ENCODE data around the gene PUDP.
"Not testable (repeated sequence)": the region's sequence is repeated elsewhere in the genome, so short reads cannot be mapped to it uniquely, and the experiment has no call there.

PUDP gene

DNA sequence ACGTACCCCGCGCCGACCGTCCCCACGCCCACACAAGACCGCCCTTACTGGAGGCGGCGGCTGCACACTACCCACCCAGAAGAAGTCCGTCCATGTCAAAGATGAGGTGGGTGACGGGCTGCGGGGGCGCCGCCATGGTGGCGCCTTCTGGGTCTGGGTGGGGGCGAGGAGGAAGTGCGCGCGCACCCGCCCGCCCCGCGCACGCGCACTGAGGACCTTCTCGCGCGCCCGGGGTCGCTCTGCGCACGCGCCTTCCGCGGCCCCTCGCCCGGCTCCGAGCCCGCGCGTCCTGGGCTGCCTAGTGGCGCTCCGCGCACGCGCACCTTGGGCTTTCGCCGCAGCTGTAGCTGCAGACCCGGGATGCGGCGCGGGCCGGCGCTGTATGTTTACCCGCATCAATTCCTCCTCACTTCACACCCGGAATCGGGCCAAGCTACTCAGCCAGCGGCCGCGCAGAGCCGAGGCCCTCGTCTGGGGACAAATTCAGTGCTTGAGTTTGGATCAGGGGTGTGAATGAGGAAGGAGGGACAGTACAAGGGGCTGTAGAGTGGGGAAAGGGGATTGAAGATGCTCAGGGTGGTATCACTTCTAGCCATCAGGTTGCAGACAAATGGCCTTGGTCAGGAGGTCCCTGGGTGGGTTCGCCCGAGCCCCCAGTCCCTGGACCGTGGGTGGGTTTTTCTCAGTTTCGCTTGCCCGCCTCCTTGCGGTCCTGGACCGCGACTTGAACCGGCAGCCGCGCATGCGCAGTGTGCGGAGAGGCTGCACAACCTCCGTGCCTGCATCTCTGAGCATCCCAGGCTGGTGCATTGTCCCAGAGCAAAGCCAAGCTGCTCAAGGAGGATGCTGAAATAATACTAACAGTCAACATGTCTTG is at the start of gene PUDP:
TSS of gene PUDP (minus strand) at position 176 of the 877 bp plus-strand sequence. CDS start at position 136, 40 bp downstream.
- peak; percentile 77 for DNase-seq

DNA sequence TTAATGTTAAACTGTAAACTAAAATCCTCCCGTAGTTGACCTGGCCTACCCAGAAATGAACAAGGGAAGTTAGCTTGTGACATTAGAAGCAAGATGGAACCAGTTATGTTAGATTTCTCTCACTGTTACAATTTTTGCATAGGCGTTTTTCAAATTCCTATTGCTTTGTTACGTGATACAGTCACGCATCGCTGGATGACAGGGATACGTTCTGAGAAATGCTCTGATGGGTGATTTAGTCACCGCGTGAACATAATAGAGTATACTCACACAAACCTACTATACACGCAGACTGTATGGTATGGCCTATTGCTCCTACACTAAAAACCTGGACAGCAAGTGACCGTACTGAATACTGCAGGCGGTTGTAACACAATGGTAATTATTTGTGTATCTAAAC is 46.7 kb upstream of the PUDP start:
- no peak for DNase-seq

DNA sequence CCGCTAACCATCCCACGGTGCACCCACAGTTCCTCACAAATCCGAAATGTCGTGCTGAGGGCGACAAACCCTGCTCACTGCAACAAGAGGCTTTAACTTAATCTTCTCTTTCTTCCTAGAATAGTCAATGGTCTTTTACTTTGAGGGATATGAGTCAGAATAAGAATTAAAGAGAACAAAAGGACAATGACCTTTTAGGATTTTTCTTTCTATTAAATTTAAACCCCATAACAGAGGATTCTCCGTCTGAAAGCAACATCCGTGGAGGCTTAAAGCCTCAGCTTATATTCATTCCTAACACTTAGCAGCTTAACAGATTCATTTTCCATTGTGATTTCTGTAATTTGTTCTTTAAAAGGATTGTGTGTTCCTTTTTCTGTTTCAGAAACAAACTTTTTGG is 44.9 kb upstream of the PUDP start:
- no peak for DNase-seq

DNA sequence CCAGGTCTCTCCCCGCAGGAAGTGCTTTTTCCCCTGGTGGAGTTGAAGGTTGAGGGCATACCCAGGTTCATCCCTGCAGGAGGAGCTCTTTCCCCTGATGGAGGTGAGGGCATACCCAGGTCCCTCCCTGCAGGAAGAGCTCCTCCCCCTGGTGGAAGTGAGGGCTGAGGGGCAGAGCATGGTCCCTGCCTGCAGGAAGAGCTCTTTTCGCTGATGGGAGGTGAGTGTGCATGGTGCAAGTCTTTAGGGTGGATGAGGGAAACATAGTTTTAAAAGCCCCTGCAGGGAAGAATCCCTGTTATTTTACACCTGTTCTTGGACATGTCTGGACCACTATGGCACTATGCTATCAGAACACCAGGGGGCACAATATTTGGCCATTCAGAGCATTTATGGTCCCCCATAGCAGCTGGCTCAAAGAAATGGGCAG is 43.7 kb upstream of the PUDP start:
- no peak for DNase-seq

DNA sequence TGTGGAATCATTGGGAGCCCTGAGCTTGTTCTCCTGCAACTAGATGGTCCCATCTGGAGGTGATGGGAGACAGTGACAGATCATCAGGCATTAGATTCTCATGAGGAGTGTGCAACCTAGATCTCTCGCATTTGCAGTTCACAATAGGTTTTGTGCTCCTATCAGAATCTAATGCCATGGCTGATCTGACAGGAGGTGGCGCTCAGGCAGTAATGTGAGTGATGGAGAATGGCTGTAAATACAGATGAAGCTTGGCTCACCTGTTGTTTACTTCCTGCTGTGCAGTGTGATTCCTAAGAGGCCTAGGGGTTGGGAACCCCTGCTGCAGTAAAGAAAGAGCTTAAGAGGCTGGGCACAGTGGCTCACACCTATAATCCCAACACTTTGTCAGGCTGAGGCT is 42.2 kb upstream of the PUDP start:
- no peak for DNase-seq

DNA sequence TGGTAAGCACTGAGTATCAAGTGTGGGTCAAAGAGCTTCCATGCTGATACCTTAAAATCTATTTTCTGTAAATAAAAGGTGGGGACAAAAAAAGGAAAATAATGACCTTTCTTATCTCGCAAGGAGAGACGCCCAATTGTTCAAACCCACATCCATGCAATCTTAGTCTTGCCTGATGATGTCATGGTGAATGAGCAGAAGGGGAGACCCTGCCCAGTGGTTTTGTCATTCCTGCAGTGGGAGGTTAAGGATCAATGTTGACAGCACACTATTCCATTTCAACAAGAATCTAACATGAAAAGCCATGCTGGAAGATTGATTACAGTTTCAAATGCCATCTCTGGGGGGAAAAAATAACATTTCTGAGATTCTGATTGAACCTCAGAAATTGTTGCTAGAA is 40.7 kb upstream of the PUDP start:
- no peak for DNase-seq

DNA sequence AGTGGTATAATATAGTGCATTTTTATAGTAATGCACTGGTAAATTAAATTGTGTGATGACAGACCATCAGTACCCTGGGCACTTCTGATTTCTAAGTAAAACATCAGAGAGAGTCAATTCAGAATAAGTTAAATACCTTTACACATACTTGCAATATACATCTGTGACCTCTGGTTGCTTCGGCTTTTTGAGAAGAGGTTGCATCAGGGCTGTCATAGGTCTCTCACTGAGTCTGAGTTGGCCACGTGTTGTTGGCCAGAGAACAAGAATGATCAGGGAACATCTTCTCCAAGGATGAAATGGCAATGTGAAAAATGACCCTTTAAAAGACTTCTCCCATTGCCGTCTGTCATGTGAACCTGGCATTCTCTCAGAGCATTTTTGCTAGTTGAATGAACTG is 36.9 kb upstream of the PUDP start:
- DNase-seq = no peak

DNA sequence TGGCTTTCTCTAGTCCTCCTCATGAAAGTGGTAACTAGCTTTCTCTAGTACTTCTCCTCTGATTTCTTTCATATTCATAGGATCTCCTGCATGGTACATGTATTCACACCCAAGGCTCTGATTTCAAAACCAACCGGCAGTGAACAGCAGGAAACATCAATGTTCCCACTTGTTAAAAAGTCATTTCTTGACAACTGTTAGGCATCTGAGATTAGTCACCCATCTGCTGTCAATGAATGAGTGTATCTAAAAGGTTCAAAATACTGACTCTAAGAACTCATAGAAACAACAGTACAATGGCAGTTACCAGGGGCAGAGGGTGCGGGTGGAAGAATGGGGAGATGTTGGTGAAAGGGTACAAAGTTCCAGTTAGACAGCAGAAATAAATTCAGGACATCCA is 31.5 kb upstream of the PUDP start:
- no peak for DNase-seq

DNA sequence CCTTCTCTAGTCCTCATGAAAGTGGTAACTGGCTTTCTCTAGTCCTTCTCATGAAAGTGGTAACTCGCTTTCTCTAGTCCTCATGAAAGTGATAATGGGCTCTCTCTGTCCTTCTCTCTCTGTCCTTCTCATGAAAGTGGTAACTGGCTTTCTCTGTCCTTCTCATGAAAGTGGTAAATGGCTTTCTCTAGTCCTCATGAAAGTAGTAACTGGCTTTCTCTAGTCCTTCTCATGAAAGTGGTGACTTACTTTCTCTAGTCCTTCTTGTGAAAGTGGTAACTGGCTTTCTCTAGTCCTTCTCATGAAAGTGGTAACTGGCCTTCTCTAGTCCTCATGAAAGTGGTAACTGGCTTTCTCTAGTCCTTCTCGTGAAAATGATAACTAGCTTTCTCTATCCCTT is 30.9 kb upstream of the PUDP start:
- DNase-seq = not testable (repeated sequence)

DNA sequence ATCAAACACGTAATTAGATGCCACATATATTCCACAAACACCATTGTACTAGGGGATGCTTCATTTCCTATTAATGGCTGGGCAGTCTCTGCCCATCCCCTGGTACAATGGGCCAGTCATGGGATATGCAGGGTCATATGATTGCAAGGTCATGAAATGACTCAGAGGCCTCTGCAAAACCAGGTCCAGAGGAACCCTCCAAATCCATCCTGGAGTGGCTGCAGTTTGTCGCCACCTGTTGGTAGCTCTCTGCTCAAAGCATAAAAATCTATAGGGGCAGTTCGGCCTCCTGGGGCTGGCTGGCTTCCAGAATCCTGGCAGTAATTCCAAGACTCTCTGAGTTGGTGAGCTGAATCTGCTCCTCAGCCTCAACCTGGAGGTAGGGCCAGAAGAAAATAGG is 22.9 kb upstream of the PUDP start:
- peak; percentile 7 for DNase-seq

DNA sequence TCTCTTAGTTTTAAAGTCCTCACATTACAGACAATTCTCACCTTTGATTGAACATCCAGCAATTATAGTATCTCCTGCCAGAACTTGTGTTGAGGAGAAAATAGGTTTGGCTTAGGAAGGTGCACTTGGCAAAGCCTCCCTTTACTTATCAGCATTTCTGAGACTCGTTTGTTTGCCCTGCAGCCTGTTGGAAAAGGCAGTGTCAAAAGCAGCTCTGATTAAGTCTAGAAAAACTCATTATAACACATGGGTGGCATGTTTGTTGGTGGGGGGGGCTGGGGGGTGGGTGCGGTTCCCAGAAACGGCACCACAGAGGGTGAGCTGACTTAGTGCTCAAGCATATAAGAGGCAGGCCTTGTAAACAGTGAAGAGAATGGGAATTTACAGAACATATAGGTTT is 21.7 kb upstream of the PUDP start:
- DNase-seq = no peak

DNA sequence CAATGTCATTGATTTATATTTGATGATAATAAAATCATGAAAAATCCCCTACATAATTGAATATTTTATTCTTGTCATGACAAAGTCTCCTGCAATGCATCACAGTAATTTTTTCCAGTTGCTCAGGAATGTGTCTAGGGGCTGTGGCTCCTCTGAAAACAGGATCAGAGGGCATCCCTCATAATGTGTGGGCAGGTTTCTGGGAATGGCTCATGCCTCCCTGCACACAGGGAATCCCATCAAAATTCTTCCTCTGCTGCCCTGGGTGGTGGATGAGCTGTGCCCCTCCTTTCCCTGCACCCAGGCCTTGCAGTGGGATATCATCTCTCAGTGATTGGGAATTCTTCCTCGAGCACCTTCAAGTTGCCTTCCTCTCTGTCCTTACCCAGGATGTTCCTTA is 20.4 kb upstream of the PUDP start:
- no peak for DNase-seq

DNA sequence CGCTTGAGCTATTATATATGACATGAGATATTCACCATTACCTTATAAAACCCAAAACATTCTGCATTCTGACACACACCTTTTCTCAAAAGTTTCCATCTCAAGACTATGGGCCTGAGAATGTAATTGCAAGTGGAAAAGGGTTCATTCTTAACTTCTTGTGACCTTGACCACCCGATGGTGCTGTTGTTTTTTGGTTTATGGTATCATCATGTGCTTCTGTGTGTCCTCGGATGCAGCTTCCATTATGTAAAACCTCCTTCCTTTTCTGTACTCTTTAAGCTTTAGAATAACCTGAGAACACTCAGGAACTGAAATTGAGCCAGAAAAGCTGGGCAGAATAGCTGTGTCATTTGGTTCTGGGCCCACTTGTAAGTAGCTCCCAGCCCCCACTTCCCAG is 16.2 kb upstream of the PUDP start:
- DNase-seq = no peak

DNA sequence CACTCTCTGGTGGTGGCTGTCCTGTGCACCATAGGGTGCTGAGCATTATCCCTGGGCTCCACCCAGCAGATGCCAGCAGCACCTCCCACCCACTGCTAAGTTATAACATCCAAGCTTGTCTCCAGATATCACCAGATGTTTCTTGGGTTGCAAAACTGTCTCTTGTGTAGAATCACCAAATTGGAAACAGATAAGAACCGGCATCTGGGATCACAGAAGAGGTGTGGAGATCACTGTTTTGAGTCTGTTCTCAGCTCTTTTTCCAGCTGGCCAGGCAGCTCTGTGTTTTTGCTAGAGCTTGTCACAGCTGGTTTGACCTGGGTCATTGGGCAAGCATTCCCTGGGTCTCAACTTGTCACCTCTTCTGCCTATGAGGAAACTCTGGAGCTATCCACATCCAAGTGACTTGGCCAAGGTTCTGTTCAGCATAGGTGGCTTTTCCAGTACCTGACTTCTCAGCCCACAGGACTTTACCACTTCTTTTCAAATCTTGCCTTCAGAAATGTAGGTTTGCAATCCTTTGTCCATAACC is 15.3 kb upstream of the PUDP start:
- no peak for DNase-seq

DNA sequence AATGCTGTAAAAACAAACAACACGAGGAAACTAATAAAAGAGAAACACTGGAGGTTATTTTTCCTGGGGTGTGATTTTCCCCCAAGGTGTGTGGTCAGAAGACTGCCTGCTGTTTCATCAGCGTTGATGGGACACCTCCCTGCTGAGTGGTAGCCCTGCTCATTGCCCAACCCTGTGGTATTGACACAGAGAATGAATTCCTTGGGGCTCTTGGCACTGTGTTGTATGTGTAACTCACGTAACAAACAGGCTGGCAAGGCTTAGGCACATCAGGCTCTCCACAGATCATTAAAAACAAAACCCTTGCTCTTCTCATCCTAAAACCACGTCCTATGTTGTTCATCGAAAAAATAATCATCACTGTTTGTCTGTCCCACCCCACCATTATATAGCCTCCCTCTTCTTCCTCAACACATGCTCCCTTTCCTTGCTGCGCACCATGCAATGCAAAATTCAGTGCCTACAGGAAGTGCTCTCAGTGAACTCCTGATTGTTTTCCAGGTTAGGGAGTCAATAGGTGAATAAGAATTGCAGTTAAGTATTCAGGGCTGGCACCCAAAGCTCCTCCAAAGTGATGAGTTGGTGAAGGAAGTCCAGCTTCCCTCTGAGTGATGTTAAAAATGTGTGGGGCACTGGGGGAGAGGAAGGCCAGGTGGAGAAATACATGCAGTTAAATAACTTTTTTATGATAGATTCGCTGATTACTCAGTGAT is 11.4 kb upstream of the PUDP start:
- DNase-seq = no peak

DNA sequence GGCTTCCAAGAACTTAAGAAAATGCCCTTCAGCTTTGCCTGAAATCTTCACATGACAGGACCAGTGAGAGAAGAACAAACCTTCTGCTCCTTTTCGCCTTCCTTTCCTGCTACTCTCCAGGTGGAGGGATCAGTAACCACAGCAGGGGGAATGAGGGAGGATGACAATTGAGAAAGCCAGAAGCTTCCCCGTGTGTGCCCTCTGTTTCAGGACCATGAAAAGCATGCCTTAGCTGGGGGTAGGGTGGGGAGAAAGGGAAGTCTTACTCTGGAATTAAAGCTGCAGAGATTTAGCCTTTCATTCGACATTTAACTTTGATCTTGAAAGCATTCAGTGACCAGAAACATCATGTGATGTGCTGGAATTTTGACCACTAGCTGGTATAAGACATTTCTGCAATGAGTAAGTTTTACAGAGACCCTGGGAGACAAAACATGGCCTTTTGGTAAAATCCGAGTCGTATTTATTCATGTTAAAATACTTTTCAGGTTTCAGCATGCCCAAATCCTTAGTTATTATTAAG is 10.6 kb upstream of the PUDP start:
- DNase-seq = no peak

DNA sequence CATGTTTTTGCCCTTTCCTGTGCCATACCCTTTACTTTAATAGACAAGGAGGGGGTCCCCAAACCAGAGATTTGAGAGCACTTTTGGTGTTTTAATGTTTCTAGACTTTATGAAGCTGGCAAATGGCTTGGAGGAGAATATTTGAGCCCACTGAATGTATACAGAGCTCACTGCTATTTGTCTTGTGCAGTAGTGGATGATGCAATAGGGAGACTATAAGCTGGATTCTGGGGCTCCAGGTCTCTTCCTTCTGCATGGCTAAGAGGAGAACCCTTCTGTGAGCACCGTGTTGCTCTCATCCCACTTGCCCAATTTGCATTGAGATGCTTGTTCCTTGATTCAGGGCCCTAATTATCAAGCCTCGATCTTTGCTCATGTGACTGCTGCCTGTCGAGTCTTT is 8.9 kb upstream of the PUDP start:
- DNase-seq = no peak

DNA sequence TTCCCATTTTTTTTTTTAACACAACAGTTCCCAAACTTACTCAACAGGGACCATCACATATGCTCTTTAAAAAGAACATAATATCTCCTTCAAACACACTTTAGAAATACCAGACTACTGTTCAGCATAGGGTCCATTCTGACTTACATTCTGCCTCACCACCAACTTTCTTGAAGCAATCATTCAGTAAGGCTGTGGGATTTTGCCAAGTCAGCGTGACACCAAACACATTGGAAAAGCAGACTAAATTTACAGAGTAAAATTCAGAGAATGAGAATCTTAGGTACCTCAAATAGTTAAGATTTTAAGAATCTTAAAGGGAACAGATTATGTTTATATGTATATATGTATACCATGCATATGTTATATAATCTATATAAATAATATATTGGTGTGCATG is 7.2 kb upstream of the PUDP start:
- no peak for DNase-seq

DNA sequence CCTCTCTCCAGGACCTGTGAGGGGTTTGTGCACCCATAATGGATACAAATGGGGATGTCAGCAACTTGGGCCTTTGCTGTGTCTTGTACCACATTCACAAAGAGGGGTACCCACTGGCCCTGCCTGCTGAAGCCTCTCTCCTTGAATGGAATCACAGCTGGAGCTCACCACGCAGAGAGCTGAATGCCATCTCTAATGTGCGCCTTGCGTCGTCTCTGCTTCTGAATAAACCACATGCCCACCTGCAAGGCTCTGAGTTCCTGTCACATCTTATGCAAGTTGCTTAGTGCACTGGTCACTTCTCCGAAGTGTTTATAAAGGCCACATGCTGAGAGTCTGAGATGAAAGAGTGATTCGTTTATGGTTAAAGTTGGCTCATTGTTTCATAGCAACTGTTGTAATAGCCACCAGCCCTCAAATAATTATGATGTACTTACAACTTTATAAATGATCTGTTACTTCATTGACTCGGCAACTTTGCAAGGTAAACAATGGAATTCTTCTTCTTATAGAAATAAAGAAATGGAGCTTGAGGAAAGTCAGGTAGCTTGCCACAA is 6.2 kb upstream of the PUDP start:
- no peak for DNase-seq

DNA sequence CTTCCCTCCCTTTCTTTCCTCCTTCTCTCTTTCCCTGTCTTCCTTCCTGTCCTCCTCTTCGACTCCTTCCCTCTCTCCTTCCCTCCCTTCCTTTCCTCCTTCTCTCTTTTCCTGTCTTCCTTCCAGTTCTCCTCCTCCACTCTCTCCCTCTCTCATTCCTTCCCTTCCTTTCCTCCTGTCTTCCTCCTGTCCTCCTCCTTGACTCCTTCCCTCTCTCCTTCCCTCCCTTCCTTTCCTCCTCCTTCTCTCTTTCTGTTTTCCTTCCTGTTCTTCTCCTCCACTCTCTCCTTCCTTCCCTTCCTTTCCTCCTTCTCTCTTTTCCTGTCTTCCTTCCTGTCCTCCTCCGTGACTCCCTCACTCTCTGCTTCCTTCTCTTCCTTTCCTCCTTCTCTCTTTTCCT is 5.3 kb upstream of the PUDP start:
- DNase-seq = no peak

DNA sequence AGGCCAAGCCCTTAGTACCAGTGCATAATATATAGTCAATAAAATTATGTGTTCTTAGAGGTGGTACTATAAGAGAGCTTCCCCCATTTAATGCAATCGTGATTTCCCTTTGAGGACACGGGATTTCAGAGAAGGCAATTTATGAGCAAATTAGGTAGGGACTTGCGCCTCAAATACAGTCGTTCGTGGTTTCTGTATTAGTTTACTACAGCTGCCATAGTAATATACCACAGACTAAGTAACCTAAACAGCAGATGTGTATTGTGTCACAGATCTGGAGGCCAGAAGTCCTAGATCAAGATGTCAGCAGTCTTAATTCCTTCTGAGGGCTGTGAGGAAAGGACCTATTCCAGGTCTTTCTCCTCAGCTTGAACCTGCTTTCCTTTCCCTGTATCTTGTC is 1.5 kb upstream of the PUDP start:
- no peak for DNase-seq

DNA sequence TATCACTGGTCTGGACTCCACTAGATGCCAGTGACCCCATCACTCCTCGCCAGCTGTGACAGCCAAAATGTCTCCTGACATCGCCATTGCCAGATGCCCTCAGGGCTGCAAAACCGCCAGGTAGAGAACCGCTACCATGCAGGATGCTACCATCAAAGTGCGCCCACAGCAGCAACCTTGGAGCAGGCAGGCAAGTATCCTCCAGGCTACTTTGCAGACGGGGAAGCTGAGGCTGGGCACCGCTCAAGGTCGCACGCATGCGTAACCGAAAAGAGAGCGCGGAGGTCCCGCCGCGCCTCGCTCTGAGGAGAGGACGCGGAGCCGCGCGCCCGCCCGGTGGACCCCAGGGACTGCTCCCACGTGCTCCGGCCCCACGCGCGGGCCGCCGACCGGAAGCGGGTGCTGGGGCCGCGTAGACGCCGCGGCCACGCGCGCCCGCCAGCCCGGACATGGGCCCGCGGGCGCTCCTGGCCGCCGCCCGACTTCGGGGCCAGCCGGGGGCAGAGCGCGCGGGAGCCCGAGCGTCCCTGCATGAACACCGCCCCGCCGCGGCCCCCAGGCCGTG is 458 bp downstream of the PUDP start, which contains the start of gene STS:
TSS of gene STS (plus strand) at position 300 of the 565 bp plus-strand sequence. CDS start 105,488 bp downstream, outside the sequence.
- DNase-seq = peak; percentile 9
